ENCODE data around the gene UBE3C.

UBE3C gene

DNA sequence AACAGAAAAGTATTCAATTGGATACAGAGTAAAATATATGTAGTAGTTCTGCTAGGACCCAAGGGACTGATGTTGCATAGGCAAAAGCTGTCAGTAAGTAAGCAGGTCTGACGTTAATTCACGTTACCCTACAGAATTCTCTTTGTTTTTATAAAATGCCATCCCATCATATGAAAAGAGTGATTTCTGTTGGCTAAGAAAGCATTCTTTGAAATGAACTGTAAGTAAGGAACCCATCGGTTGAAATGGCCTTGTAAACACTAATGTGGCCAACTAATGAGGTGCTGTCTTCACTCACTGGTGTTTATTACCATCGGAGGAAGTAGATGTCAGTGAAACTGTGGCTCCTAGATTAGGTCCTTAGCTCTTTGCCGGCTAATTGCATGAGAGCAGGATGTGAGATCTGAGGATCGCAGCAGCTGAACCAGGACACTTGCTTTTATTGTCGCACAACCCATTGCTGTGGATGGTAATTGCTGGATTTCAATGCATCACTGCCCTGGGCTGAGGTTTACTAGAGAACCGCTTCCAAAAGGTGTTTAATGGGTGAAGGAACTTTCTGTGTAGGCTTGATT lies 49.5 kb downstream of the UBE3C start:
- H3K4me3 Mint-ChIP-seq: no peak overlapping the region
- H3K27me3 Mint-ChIP-seq: no peaks in the 10 kb centered on the region
- ATAC-seq (no peak), DNase-seq (no peak)
- no peaks in the 10 kb centered on the region for H3K4me1 Mint-ChIP-seq
- no peaks in the 10 kb centered on the region for H3K9me3 Mint-ChIP-seq
- no peak overlapping the region for H3K27ac Mint-ChIP-seq

- Mint-ChIP-seq H3K4me3 (no peak overlapping the region), H3K9me3 (no peaks in the 10 kb centered on the region), H3K27ac (peak overlapping the region in 1 of 2 donors; percentile 64), H3K4me1 (no peaks in the 10 kb centered on the region), H3K27me3 (no peaks in the 10 kb centered on the region)
- DNase-seq: no peak
- ATAC-seq: no peak
These were observed 50.7 kb downstream of the UBE3C start for GRCh38 chr7:157189405-157189804.

GRCh38 chr7:157192861-157193260 lies 54.1 kb downstream of the UBE3C start:
- no peak overlapping the region for H3K27ac Mint-ChIP-seq
- DNase-seq (no peak), ATAC-seq (no peak)
- no peak overlapping the region for H3K4me3 Mint-ChIP-seq
- no peaks in the 10 kb centered on the region for H3K4me1 Mint-ChIP-seq
- no peaks in the 10 kb centered on the region for H3K27me3 Mint-ChIP-seq
- H3K9me3 Mint-ChIP-seq: no peaks in the 10 kb centered on the region

DNA sequence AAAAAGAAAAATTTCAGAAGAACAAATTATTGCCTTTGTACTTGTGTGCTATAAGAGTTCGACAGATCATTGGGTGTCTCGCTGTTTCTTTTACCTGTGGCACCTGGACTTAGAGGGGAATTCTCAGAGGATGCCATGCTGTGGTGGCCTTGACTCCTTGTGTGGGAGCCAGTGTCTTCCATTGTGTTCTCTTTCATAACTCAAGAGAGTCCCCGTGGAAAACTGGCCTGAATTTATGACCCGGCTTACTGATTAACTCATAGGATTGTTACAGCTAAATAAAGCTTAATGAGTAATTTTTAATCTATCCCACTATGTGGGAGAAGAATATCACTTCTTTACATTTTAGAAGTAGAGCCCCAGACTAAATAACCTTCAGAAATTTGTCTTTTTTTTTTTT lies 54.5 kb downstream of the UBE3C start:
- no peak for ATAC-seq
- H3K4me1 Mint-ChIP-seq: no peaks in the 10 kb centered on the region
- H3K9me3 Mint-ChIP-seq: no peaks in the 10 kb centered on the region
- H3K4me3 Mint-ChIP-seq: no peak overlapping the region
- H3K27ac Mint-ChIP-seq: no peak overlapping the region
- DNase-seq: no peak
- H3K27me3 Mint-ChIP-seq: no peaks in the 10 kb centered on the region

DNA sequence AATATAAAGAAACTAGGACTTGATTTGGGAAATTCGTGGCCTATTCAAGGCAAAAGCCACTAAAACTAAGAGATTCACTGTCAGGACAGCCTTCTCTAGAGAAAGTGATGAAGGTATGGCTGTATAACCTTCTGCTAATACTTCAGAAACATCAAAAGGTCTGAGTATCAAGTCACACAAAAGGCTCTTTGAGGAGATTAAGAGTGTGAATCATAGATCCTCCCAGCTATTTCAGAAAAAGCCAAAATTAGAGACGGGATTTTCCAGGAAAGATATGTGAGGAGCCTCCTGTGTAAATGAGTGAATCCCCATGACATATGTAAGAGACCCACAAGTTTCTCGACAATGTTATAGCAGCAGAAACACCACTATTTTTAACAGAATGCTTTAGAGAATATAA lies 56.2 kb downstream of the UBE3C start:
- H3K27me3 Mint-ChIP-seq: no peaks in the 10 kb centered on the region
- no peaks in the 10 kb centered on the region for H3K4me1 Mint-ChIP-seq
- H3K27ac Mint-ChIP-seq: peak overlapping the region; percentile 36 to 77
- DNase-seq (no peak), ATAC-seq (no peak)
- H3K4me3 Mint-ChIP-seq: no peak overlapping the region
- no peaks in the 10 kb centered on the region for H3K9me3 Mint-ChIP-seq

- Mint-ChIP-seq H3K9me3 (no peaks in the 10 kb centered on the region), H3K27ac (no peak overlapping the region), H3K27me3 (no peaks in the 10 kb centered on the region), H3K4me1 (no peaks in the 10 kb centered on the region), H3K4me3 (no peak overlapping the region)
- ATAC-seq (no peak), DNase-seq (no peak)
These were observed 57.1 kb downstream of the UBE3C start for GRCh38 chr7:157195868-157196267.

DNA sequence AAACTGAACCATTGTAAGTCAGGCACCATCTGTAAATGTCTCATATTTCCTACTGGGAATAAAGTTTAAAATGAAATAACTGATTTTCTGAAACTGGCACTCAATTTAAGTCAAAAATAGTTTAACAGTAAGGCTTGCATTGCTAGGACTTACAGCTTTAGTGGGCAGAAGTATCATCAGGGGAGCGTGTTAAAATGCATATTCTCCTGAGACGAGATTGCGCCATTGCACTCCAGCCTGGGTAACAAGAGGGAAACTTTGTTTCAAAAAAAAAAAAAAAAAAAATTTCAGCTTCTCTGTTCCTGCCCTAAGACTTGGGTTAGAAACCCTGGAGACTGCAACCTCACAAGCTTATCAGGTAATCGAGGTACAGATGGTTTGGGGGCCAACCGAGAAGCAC lies 65.4 kb downstream of the UBE3C start:
- DNase-seq (no peak), ATAC-seq (no peak)
- no peaks in the 10 kb centered on the region for H3K4me1 Mint-ChIP-seq
- H3K27ac Mint-ChIP-seq: no peak overlapping the region
- no peak overlapping the region for H3K4me3 Mint-ChIP-seq
- H3K27me3 Mint-ChIP-seq: no peaks in the 10 kb centered on the region
- no peaks in the 10 kb centered on the region for H3K9me3 Mint-ChIP-seq

DNA sequence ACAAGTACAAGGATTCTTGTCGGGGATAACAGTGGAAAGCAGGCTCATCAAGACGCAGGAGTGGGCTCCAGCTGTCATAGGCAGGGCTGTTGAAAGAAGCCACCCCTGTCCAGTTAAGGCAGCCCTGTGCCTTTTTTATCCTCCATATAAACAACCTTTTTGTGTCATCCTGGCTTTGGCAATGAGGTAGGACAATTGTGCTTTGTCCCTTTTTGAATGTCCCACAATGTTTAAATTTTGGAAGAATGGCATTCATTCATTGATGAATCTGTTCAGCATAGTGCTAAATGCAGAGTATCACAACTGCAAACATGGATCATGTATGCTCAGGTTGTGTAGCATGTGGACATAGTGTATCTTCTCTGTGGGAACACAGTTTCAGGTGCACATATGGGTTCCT lies 66.7 kb downstream of the UBE3C start:
- ATAC-seq: no peak
- no peak for DNase-seq
- no peak overlapping the region for H3K4me3 Mint-ChIP-seq
- no peaks in the 10 kb centered on the region for H3K9me3 Mint-ChIP-seq
- no peaks in the 10 kb centered on the region for H3K27me3 Mint-ChIP-seq
- no peak overlapping the region for H3K27ac Mint-ChIP-seq
- H3K4me1 Mint-ChIP-seq: no peaks in the 10 kb centered on the region

GRCh38 chr7:157208571-157209413 lies 70.1 kb downstream of the UBE3C start:
- Mint-ChIP-seq H3K9me3 (no peaks in the 10 kb centered on the region), H3K4me1 (no peaks in the 10 kb centered on the region), H3K27me3 (no peaks in the 10 kb centered on the region), H3K4me3 (no peak overlapping the region), H3K27ac (no peak overlapping the region)
- ATAC-seq (no peak), DNase-seq (no peak)

GRCh38 chr7:157210682-157211081 lies 72.0 kb downstream of the UBE3C start:
- no peak overlapping the region for H3K4me3 Mint-ChIP-seq
- no peaks in the 10 kb centered on the region for H3K9me3 Mint-ChIP-seq
- no peak overlapping the region for H3K27ac Mint-ChIP-seq
- DNase-seq: no peak
- H3K4me1 Mint-ChIP-seq: no peaks in the 10 kb centered on the region
- no peaks in the 10 kb centered on the region for H3K27me3 Mint-ChIP-seq
- no peak for ATAC-seq

DNA sequence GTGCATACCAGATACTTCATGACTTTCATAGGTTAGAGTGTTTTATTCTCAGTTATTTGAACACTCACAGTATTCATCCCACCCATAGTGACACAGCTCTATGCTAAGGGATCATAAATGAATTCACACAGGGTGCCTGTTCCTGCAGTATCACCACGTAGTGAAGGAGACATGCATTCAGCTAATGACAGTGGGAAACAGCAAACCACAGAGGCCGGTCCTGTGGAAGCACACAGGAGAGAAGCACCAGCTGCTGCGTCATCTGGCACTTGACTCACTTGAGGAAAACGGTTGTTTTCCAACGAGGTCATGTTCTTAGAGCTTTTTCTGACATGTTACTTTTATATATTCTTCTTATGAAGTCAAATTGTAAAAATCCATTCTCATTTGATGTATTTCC lies 73.0 kb downstream of the UBE3C start:
- ATAC-seq: no peak
- Mint-ChIP-seq H3K4me1 (no peaks in the 10 kb centered on the region), H3K27me3 (no peaks in the 10 kb centered on the region), H3K4me3 (no peak overlapping the region), H3K9me3 (no peaks in the 10 kb centered on the region), H3K27ac (no peak overlapping the region)
- DNase-seq: no peak

DNA sequence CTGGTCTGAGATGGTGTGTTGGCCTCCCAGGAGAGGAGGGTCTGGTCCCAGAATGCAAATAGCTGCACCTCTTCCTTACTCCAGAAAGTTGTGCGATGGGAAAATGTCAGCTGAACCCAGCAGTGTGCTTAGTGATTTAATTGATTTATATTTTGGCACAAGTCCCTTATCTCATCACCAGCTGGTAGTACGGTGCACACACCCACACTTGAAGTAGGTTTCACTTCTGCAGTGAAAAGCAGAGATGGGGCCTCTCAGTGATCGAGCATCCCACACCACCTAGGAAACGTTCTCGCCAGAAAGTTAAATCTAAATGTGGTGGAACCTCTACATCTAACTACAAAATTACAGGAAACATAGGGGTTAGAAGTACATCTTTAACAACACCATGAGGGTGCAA lies 80.4 kb downstream of the UBE3C start:
- H3K4me3 Mint-ChIP-seq: no peak overlapping the region
- no peaks in the 10 kb centered on the region for H3K9me3 Mint-ChIP-seq
- peak overlapping the region in 1 of 2 donors; percentile 48 for H3K27ac Mint-ChIP-seq
- no peaks in the 10 kb centered on the region for H3K4me1 Mint-ChIP-seq
- ATAC-seq: no peak
- H3K27me3 Mint-ChIP-seq: no peaks in the 10 kb centered on the region
- no peak for DNase-seq

GRCh38 chr7:157220916-157221569 lies 82.3 kb downstream of the UBE3C start:
- DNase-seq (no peak), ATAC-seq (no peak)
- Mint-ChIP-seq H3K9me3 (no peaks in the 10 kb centered on the region), H3K4me1 (no peaks in the 10 kb centered on the region), H3K4me3 (no peak overlapping the region), H3K27me3 (no peaks in the 10 kb centered on the region), H3K27ac (peak overlapping the region in 1 of 2 donors; percentile 7)

- no peaks in the 10 kb centered on the region for H3K4me1 Mint-ChIP-seq
- DNase-seq (no peak), ATAC-seq (no peak)
- no peaks in the 10 kb centered on the region for H3K9me3 Mint-ChIP-seq
- no peak overlapping the region for H3K4me3 Mint-ChIP-seq
- no peaks in the 10 kb centered on the region for H3K27me3 Mint-ChIP-seq
- no peak overlapping the region for H3K27ac Mint-ChIP-seq
These were observed 84.0 kb downstream of the UBE3C start for GRCh38 chr7:157222687-157223086.

DNA sequence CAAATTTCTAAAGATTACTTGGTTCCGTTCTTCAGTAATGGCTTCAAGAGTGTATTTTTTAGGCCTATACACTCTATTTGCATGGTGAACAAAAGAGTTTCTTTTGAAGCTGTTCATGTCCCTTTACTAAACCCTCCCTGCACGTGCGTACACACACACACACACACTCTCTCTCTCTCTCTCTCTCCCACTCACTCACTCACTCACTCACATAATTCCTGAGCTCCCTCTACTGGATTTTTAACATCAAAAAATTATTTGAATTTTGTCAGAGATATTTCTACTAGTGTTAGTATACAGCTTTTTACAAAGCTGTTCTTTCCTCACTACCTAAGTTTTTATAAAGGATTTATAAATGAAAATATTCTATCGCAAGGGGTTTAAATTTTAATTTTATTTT lies 85.9 kb downstream of the UBE3C start:
- Mint-ChIP-seq H3K9me3 (no peaks in the 10 kb centered on the region), H3K27ac (peak overlapping the region in 1 of 2 donors; percentile 4), H3K27me3 (no peaks in the 10 kb centered on the region), H3K4me1 (no peaks in the 10 kb centered on the region), H3K4me3 (no peak overlapping the region)
- no peak for ATAC-seq
- no peak for DNase-seq

GRCh38 chr7:157228864-157229422 lies 90.2 kb downstream of the UBE3C start:
- ATAC-seq: no peak
- no peaks in the 10 kb centered on the region for H3K4me1 Mint-ChIP-seq
- H3K9me3 Mint-ChIP-seq: no peaks in the 10 kb centered on the region
- no peak for DNase-seq
- no peaks in the 10 kb centered on the region for H3K27me3 Mint-ChIP-seq
- no peak overlapping the region for H3K27ac Mint-ChIP-seq
- H3K4me3 Mint-ChIP-seq: no peak overlapping the region
